Right hindlimb (tissue), 1 donor: ENCODE results near the gene MAPK8IP2.
"Not testable (repeated sequence)": the region's sequence is repeated elsewhere in the genome, so short reads cannot be mapped to it uniquely, and the experiment has no call there.

Source experiments
- DNase-seq: peaks from one replicate; pipeline ENCODE4 v3.0.0-alpha.2; 2018

The MAPK8IP2 gene

DNA sequence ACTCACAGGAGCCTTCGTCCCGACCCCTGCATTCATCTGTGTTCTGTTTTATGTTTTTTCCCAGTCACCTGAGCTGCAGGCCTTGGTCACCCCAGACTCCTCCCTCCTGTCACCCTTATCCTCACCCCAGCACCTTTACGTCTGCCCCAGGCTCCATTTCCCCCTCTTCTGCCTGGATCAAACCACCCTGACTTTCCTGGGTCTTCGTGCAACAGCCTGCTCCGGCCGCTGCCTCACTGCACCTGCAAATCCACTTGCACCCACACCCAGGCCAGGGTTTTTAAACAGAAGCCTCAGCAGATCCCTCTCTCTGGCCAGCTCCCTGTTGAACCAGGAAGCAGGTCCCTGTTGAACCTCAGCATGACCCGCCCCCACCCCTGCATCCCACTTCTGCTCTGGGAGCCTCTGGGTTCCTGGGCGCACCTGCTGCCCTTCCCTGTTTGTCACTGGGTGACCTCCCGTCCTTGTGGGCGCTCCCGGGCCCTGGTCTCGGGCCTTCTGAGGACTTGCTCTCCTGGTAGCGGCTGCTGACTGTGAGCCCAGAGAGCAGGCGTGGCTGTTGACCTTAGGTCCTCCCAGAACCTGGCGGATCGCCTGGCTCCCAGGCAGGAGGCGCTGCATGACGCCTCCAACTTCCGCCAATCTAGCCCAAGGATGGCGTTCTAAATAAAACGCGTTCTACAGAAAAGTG lies 12.8 kb downstream of the MAPK8IP2 start:
- DNase-seq = no peak

DNA sequence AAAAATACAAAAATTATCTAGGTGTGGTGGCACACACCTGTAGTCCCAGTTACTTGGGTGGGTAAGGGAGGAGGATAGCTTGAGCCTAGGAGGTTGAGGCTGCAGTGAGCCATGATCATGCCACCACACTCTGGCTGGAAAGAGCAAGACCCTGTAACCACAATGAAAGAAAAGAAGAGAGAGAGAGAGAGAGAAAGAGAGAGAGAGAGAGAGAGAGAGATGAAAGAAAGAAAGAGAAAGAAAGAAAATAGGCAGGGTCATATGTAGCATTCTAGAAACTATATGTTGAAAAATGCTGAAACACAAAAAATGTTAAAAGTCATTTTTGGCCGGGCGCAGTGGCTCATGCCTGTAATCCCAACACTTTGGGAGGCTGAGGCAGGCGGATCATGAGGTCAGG lies 13.7 kb downstream of the MAPK8IP2 start:
- DNase-seq = not testable (repeated sequence)

DNA sequence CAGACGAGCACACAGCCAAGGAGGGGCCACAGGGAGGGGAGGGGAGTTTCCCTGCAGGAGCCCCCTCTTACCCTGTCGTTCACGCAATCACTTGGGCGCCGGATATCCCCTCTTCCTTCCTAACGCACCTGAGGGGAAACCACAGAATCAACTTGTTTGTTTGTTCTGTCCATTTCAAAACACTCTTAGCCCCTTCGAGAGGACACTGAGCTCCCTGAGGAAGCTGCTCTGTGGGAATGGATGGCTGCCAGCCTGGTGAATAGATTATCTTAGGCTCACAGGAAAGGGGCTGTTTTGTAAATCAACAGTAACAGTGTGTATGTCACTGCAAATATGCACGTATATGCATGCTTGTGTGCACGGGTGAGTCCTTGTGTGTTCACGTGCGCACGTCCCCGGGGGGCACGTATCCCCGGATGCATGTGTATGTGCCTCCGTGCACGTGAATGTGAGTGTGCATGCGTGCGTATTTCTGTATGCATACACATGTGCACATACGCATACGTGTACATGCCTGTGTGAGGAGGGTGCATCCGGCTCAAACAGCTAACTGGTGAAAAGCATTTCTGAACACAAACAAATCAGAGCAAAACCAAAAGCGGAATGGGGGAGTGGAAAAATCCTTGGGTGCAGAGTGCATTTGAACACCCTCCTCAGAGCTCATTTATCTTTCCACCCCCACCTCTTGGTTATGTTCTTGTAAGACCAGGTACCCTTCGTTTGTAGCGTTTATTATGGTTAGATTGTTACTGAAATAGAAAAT lies 20.2 kb downstream of the MAPK8IP2 start:
- DNase-seq = peak; percentile 87

DNA sequence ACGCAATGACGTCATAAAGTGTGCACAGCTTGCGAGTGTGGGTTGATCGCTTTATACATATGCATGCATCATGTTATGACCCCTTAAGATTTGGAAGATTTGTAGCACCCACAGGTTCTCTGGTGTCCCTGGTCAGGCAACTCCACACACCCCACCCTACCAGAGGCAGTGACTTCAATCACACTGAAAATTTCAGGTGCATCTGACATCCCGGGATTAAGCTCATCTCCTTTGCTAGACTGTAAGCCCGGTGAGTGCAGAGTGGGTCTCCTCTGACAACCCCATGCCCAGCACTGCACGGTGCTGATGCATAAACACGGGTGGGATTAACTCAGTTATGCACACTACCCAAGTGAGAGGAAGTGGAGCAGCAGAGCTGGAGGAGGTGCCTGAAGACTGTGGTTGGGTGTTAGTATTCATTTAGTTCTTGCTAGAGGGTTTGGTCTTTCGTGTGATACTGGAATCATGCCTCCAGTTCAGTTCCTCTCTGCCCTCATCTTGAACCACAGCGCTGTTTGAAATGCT lies 20.8 kb downstream of the MAPK8IP2 start:
- DNase-seq = no peak

DNA sequence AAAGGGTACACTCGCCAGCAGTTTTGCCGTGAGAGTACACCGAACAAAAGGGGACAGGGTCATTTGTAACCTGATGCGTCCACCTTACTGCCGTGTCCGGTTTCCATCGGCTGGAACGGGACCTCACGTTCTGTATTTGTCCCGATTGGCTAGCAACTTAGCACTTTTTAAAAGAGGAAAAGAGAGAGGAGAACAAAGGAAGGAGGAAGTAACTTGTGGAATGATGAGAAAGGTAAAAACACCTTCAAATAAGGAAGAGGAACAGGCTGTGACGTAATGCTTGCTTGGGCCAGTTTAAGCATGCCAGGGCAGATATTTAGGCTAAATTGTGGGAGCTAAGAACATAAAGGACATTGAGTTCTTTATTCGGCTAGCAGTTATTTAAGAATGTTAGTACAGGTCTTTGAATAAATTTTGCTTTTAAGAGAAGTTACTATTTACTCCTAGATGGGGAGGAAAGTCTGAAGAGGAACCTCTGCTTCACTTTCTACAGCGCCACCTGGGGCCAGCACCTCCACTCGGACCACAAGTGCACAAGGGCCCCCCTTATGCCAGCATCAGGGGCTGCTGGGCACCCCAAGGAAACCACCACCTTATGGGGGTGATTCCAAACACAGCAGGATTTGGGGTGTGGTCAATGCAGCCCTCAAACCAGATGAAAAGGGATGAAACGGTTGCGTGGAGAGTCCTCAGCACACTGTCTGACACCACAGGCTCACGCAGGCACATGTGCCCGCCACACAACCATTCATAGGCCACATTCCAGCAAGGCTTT lies 21.5 kb downstream of the MAPK8IP2 start:
- DNase-seq = no peak

DNA sequence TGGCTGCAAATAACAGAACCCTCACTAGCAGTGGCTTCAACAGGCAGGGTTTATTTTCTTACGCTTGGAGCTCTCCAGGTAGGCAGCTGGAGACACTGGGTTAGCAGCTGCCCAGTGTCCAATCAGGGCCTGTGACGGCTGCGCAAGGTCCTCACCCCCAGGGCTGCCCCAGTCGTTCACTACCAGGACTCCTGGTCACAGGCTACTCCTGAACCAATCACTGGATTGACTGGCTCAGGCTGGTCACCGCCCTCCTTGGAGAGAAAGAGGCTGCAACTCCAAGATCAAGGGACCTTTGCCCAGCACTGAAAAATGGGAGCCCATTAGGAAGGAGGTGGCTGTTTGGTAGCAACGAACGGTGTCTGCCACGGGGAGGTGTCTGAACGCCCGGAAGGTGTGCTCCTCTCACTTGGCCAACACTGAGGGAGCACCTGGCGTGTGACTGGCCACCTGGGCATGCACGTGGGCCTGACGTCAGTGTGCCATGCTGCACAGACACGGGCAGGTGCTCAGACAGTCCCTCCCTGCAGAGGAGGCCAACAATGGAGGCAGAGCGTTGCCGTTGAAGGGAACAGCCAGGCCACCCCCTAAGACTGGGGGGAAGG lies 22.2 kb downstream of the MAPK8IP2 start:
- DNase-seq = no peak

DNA sequence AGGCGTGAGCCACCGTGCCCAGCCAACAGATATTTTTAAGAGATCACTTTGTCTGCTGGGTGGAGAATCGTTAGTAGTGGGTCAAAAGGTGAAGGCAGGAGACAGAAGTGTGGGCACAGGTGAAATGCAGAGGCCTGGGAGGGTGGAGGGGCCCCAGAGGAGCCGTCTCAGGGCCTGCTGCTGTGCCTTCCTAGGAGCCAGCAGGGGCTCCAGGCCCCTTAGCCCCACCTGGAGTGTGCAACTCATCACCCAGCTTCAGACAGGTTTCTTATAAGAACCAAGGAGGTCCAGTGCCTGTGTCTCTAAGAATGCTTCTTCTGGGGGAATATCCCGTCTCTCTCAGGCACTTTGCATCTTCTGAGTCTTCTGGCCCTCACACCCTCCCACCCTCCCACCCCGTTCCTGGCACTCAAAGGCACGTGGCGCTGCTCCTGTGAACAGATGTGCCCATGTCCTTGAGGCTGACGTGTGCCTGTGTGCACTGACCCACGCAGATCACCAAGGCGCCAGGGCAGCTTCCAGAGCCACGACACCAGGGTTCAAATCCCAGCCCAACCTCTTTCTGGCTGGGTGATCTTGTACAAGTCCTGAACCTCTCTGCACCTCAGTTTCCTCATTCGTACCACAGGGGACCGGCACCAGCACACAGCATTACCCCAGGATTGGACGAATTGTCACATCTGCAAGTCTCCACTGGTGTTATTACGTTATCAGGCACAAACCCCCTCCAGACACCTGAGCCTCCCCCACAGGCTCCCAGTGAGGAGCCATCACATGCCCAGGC lies 23.9 kb downstream of the MAPK8IP2 start:
- no peak for DNase-seq

DNA sequence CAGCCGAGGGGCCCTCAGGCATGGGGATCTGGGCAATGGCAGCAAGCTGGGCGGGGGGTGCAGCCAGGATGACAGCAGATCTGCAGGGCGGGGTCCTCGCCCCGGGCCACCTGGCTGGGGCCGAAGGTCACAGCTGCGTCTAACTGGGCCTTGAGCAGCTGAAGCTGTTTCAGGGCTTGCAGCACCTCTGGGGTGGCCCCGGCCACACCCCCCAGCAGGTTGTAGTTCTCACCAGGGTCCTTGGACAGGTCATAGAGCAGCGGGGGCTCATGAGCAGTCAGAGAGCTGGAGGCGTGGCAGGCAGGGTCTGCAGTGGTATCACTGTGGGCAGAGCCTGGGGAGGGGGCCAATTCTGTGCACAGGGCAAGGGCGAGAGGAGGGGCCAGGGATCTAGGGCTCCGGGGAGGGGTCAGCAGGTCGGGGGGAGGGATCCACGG lies 24.6 kb downstream of the MAPK8IP2 start:
- DNase-seq = no peak

DNA sequence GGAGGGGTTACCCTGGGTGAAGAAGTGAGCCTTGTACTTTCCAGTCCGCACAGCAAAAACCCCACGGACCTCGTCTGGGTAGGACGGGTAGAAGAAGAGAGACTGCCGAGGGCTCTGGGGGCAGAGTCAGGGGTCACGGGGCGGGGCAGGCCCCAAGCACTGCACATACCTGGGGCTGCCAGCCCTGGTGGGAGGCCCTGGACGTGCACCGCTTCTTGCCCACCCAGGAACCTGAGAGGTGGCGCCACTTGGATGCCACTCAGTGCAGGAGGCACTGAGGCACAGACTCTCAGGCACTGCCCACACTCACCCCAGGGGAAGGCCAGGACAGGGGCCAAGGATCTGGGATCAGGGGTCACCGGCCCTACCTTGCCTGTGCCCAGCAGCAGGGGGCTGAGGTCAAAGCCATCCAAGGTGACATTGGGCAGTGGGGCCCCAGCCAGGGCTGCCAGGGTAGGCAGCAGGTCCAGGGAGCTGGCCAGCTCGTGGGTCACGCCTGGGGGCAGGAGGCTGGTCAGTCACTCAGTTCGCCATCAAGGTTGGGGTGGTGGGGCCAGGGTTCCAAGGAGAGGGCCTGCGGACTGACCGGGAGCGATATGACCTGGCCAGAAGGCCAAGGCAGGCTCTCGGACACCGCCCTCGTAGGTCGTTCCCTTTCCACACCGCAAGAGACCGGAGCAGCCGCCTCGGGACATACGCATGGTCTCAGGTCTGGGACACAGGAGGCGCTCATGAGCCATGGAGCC lies 25.1 kb downstream of the MAPK8IP2 start:
- no peak for DNase-seq

DNA sequence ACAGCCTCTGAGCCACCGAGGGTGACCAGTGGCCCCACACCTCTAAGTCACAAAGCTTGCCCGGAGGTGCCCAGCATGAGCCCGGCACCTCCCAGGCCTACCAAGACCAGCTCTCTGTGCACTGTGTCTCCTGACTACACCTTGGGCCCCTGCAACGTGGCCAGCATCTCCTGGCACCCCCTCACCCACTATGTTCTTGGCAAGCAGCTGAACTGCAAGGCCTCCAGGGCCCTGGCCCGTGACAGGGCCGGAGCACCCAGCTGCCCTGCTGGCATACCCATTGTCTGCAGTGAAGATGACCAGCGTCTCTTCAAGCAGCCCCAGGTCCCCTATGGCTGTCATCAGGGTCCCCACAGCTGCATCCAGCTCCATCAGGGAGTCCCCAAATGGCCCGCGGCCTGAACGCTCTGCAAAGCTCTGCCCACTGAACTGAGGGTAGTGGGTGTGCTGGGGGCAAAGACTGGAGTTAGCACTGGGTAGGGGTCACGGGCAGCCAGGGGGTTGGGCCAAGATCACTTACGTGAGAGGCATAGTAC lies 25.8 kb downstream of the MAPK8IP2 start:
- DNase-seq = no peak

DNA sequence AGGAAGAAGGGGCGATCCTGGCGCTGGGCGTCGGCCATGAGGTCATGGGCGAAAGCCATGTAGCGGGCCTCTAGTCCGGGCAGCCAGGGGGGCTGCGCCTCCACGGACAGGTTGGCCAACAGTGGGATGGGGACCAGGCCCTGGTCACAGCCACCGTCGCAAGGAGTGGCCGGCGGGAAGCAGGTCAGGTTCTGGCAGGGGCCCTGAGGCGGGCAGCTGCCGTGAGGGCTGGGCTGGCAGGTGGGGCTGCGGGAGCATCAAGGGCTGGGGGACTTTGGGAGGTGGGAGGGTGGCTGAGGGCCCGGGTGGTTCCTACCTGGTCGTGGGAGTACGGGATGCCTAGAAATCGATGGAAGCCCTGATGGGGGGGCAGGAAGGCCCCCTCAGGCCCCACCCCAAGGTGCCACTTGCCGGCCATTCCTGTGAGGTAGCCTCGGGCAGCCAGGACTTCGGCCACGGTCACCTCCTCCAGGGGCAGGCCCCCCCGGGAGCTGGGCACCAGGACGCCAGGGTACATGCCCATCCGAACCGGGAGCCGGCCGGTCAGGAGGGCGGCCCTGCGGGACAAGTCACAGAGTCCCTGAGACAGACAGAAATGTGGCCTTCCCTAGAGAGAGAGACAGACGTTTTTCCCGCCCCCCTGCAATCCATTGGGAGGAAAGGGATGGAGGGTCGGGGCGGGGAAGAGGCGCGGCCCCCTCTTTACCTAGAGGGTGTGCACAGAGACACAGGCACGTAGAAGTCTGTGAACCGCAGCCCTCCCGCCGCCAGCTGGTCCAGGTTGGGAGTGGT lies 26.5 kb downstream of the MAPK8IP2 start:
- DNase-seq = no peak

DNA sequence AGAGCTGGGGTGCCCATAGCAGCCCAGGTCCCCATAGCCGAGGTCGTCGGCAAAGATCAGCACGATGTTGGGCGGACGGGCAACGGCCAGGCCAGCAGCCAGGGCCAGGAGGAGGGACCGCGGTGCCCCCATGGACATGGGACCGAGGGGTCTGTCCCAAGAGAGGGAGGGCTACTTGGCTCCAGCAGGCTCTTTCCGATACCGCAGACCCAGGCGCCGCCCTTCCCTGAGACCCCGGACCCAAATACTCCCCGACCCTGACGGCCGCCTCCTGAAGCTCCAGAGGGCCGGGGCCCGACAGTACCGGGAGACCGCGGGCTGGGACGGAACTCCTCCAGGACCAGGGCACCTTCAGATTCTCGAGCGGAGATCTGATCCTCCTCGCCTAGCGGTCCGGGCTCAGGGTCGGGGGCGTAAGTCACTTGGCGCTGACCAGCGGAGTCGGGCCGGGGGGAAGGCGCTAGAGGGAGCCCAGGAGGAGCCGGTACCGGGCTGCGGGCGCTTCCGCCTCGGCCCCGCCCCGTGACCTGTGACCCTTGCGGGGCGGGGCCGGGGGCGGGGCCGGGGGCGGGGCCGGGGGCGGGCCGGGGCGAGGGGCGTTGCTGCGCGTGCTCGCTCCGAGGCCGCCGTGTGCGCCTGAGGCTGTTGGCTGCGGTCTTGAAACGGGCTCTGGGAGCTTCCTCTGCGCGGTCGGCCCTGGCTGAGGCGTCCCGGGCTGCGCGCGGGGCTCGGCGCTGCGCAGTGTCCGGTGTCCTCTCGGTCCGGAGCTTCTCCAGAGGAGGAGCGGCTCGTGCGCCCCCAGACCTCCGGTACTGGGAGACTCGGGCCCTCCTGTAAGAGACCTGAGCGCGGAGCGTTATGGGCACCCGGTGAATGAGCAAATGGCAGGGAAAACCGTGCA lies 27.3 kb downstream of the MAPK8IP2 start, which contains the start of gene ARSA:
ARSA (minus strand) TSS at position 511 of the 901 bp plus-strand sequence; CDS start at position 138, 373 bp downstream.
- DNase-seq = peak; percentile 90

DNA sequence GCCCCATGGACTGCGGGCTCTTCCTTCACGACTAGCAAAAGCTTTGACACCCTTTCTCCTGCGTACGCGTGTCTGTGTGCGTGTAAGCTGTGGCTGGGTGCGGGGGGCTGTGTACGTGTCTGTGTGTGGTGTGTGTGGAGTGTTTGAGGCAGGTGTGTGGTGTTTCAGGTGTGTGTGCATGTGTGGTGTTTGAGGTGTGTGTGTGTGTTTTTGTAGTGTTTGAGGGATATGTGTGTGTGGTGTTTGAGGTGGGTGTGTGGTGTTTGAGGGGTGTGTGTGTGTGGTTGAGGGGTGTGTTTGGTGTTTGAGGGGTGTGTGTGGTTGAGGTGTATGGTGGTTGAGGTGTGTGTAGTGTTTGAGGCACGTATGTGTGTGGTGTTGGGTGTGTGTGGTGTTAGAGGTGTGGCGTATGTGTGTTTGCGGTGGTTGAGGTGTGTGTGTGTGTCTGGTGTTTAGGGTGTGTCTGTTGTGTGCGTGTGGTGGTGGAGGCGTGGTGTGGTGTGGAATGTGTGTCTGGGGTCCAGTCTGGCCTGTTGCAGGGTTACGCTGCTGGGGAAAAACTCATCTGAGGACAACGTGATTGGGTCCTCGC lies 28.0 kb downstream of the MAPK8IP2 start:
- no peak for DNase-seq

DNA sequence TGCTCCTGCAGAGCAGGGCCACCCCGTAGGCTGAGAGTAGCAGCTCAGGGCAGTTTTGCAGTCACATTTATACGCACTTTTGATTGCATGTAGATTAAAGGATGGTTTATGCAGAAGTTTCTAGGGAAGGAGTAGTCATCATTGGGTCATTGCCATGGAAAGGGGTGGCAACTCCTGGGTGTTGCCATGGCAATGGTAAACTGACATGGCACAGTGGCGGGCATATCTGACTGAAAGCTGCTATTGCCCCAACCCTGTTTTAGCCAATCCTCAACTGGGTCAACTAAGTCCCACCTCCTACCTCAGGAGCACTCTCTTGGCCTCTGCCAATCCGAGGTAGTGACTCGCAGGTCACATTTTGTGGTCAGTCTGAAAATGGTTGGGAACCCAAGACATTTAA lies 29.8 kb downstream of the MAPK8IP2 start:
- no peak for DNase-seq

DNA sequence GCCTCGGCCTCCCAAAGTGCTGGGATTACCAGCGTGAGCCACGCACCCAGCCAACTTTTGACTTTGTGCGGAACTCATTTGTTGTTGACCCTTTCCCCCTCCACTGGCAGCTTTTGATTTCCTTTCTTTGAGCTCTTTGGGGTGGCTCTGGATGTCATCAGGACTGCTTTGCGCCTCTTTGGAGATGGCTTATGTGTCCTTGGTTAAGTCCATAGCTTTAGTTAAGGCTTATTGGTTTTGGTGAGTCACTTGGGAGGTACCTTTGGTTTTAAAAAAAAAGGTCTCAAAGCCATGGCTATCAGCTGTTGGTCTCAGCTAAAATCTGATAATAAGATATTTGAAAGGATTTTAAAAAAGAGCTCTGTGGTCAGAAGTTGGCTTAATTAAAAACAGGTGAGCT lies 32.5 kb downstream of the MAPK8IP2 start:
- DNase-seq = no peak

DNA sequence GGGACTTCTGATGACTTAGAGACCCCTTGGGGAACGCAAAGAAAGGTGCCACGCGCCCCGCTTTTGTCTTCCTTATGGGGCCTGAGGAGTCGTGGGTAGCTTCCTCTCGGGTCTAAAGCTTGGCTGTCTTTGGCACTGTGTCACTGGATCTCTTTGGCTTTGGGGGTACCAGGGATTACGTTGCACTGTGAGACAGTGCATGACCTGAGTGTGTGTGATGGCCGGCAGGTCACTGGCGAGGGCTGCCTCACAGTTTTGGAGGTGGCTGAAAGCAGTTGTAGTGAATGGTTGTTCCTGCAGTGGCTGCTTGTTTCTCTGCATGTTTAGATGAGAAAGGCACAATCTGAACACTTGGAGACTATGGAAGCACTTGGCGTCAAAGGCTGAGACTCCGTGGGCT lies 33.2 kb downstream of the MAPK8IP2 start:
- no peak for DNase-seq

DNA sequence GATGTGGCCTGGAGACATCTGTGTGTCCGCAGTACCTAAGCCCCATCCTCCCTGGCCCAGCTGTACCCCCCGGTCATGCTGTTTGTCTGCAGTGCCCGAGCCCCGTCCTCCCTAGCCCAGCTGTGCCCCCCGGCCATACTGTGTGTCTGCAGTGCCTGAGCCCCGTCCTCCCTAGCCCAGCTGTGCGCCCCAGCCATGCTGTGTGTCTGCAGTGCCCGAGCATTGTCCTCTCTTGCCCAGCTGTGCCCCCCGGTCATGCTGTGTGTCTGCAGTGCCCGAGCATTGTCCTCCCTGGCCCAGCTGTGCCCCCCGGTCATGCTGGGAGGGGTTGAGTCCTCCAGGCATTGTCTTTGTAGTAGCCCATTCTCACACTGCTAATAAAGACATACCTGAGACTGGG lies 35.0 kb downstream of the MAPK8IP2 start:
- no peak for DNase-seq

DNA sequence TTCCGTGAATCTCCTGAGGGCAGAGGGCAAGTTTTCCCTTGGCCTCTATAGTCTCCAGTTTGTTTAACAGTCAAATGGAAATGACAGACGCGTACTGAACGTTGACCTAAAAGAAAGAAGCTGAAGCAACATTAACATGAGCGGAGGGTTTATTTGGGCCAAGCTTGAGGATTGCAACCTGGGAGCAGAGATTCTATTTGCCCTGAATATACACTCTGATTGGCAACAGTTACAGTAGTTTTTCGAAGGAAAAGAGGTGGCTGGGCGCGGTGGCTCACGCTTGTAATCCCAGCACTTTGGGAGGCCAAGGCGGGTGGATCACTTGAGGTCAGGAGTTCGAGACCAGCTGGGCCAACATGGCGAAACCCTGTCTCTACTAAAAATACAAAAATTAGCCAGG lies 39.7 kb downstream of the MAPK8IP2 start:
- not testable (repeated sequence) for DNase-seq
